ENCODE data around the gene ZMYND8.
A peak's percentile ranks its signal among the peaks of the same experiment; 100 is the strongest.
"Not testable (repeated sequence)": the region's sequence is repeated elsewhere in the genome, so short reads cannot be mapped to it uniquely, and the experiment has no call there.

Gene ZMYND8

DNA sequence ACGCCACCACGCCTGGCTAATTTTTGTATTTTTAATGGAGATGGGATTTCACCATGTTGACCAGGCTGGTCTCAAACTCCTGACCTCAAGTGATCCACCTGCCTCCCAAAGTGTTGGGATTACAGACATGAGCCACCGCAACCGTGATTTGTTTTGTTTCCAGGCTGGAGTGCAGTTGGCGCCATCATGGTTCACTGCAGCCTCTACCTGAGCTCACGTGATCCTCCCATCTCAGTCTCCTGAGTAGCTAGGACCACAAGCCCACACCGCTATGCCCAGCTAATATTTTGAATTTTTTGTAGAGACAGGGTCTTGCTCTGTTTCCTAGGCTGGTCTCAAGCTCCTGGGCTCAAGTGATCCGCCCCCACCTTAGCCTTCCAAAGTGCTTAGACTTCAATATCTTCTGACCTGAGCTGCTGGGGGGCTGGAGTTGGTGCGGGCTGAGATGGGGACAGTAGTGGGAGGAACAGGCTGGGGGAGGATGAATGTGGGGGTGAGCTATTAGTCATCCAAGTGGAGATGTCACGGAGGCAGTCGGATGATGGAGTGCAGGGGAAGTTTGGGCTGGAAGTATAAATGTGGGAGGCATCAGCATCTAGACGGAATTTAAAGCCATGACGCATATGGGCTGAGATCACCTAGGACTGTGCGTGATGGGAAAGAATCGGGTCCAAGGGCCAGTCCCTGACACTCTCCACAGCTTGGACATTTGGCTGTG lies 23.1 kb upstream of the ZMYND8 start:
- peak overlapping the region; percentile 69 to 91 for H3K27ac Mint-ChIP-seq
- H3K4me3 Mint-ChIP-seq: peak overlapping the region in 1 of 2 donors; percentile 22
- DNase-seq (no peak), ATAC-seq (no peak)
- no peaks in the 10 kb centered on the region for H3K27me3 Mint-ChIP-seq
- no peaks in the 10 kb centered on the region for H3K9me3 Mint-ChIP-seq
- H3K4me1 Mint-ChIP-seq: peaks cover 44% of the 10 kb centered on the region

- Mint-ChIP-seq H3K4me1 (peaks cover 30% of the 10 kb centered on the region), H3K27ac (peak overlapping the region in 1 of 2 donors; percentile 71), H3K9me3 (no peaks in the 10 kb centered on the region), H3K27me3 (no peaks in the 10 kb centered on the region), H3K4me3 (no peak overlapping the region)
- no peak for ATAC-seq
- no peak for DNase-seq
These were observed 20.7 kb upstream of the ZMYND8 start for GRCh38 chr20:47377122-47377722.

DNA sequence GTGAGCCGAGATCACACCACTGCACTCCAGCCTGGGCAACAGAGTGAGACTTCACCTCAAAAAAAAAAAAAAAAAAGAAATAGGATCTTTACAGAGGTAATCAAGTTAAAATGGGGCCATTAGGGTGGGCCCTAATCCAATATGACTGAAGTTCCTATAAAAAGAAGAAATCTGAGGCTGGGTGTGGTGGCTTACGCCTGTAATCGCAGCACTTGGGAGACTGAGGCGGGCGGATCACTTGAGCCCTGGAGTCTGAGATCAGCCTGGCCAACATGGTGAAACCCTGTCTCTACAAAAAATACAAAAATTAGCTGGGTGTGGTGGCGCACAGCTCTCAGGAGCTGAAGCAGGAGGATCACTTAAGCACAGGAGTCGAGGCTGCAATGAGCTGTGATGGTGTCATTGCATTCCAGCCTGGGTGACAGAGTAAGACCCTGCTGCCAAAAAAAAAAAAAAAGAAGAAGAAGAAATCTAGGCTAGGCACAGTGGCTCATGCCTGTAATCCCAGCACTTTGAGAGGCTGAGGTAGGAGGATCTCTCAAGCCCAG lies 19.7 kb upstream of the ZMYND8 start:
- not testable (repeated sequence) for H3K27me3 Mint-ChIP-seq, H3K4me3 Mint-ChIP-seq, DNase-seq, ATAC-seq, H3K9me3 Mint-ChIP-seq
- peaks cover 29% of the 10 kb centered on the region for H3K4me1 Mint-ChIP-seq
- H3K27ac Mint-ChIP-seq: peak overlapping the region in 1 of 2 donors; percentile 24

DNA sequence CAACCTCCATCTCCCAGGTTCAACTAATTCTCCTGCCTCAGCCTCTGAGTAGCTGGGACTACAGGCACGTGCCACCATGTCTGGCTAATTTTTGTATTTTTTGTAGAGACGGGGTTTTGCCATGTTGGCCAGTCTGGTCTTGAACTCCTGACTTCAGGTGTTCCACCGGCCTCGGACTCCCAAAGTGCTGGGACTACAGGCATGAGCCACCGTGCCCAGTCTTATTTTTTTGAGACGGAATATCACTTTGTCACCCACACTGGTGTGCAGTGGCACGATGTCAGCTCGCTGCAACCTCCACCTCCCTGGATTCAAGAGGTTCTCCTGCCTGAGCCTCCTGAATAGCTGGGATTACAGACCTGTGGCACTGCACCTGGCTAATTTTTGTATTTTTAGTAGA lies 17.6 kb upstream of the ZMYND8 start:
- H3K27me3 Mint-ChIP-seq, H3K4me3 Mint-ChIP-seq: not testable (repeated sequence)

GRCh38 chr20:47373206-47373733 lies 16.8 kb upstream of the ZMYND8 start:
- ATAC-seq: no peak
- Mint-ChIP-seq H3K27ac (no peak overlapping the region), H3K9me3 (no peaks in the 10 kb centered on the region), H3K4me1 (peaks cover 22% of the 10 kb centered on the region), H3K27me3 (no peaks in the 10 kb centered on the region), H3K4me3 (no peak overlapping the region)
- no peak for DNase-seq

More for the DNA sequence above, 17.6 kb upstream of the ZMYND8 start:
- peaks cover 13% of the 10 kb centered on the region for H3K4me1 Mint-ChIP-seq
- DNase-seq, H3K27ac Mint-ChIP-seq, ATAC-seq, H3K9me3 Mint-ChIP-seq: not testable (repeated sequence)

DNA sequence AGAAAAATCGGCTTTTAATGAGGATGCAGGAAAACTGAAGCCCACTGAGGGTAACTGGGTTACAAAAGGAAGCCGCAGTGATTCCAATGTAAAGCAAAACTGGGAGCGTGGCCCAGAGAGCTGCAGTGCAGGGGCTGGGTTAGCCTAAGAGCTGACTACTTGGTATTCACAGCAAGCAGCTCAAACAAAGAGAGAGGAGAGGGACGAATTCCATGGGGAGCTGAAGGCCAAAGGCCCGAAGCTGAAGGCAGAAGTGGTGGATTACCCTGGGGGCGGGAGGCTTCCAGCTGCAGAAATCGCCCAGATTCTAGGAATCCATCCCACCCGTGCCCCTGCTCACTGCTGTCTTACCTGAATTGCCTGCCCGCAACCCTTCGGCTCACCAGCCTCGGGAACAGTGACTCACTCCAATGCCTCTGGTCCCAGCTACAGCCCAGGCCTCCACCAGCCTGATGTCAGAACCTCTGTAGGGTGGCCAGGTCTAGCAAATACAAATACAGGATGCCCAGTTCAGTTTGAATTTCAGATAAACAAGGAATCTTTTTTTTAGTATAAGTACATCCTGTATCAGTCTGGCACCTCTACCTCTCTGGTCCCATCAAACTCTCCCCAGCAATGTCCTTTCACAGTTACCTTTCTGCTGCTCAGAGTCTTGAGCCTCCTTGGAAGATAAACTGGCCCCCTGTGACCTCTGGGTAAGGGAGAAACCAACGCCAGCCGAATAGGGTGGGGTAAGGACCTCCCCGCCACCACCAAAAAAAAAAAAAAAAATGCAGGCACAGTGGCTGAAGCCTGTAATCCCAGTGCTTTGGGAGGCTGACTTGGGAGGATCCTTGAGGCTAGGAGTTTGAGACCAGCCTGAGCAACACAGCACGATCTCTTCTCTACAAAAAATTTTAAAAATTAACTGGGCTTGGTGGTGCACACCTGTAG lies 14.6 kb upstream of the ZMYND8 start:
- Mint-ChIP-seq H3K9me3 (no peaks in the 10 kb centered on the region), H3K4me3 (no peak overlapping the region), H3K4me1 (peaks cover 16% of the 10 kb centered on the region), H3K27me3 (no peaks in the 10 kb centered on the region), H3K27ac (peak overlapping the region in 1 of 2 donors; percentile 44)
- ATAC-seq: no peak
- DNase-seq: no peak

- no peak overlapping the region for H3K4me3 Mint-ChIP-seq
- no peaks in the 10 kb centered on the region for H3K9me3 Mint-ChIP-seq
These were observed 13.7 kb upstream of the ZMYND8 start for GRCh38 chr20:47370214-47370613.

DNA sequence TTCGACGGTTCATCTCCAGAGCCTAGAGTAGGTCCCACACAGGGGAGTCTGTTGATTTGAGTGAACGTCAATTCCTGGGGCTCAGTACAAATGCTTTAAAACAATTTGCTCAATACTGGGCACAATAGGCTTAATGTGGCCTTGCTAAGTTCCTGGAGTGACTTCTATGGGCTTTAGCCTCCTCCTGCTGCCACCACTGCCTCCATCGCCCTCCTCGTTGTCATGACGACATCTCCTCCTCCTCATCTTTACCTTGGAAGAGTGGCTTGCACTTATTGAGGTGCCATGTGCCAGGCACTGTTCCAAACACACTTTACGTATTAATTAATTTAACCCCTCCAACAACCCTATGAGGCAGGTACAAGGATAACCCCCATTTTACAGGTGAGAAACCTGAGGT lies 11.8 kb upstream of the ZMYND8 start:
- no peak for ATAC-seq
- H3K27ac Mint-ChIP-seq: peak overlapping the region in 1 of 2 donors; percentile 28

More at GRCh38 chr20:47370214-47370613, 13.7 kb upstream of the ZMYND8 start:
- DNase-seq: no peak
- H3K27me3 Mint-ChIP-seq: no peaks in the 10 kb centered on the region
- peaks cover 20% of the 10 kb centered on the region for H3K4me1 Mint-ChIP-seq
- H3K27ac Mint-ChIP-seq: no peak overlapping the region
- no peak for ATAC-seq

DNA sequence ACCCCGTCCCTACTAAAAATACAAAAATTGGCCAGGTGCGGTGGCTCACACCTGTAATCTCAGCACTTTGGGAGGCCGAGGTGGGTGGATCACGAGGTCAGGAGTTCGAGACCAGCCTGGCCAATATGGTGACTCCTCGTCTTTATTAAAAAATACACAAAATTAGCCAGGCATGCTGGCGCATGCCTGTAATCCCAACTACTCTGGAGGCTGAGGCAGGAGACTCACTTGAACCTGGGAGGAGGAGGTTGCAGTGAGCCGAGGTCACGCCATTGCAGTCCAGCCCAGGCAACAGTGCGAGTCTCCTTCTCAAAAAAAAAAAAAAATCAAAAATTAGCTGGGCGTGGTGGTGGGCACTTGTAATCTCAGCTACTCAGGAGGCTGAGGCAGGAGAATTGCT lies 9.8 kb upstream of the ZMYND8 start:
- H3K9me3 Mint-ChIP-seq, H3K27ac Mint-ChIP-seq, H3K4me3 Mint-ChIP-seq, ATAC-seq, H3K27me3 Mint-ChIP-seq, DNase-seq: not testable (repeated sequence)
- peaks cover 31% of the 10 kb centered on the region for H3K4me1 Mint-ChIP-seq

More for the DNA sequence above, 11.8 kb upstream of the ZMYND8 start:
- Mint-ChIP-seq H3K27me3 (no peaks in the 10 kb centered on the region), H3K4me1 (peaks cover 24% of the 10 kb centered on the region), H3K4me3 (no peak overlapping the region), H3K9me3 (no peaks in the 10 kb centered on the region)
- no peak for DNase-seq

GRCh38 chr20:47365023-47365764 lies 8.7 kb upstream of the ZMYND8 start:
- DNase-seq (no peak), ATAC-seq (no peak)
- Mint-ChIP-seq H3K9me3 (no peaks in the 10 kb centered on the region), H3K4me1 (peaks cover 39% of the 10 kb centered on the region), H3K27ac (peak overlapping the region in 1 of 2 donors; percentile 42), H3K4me3 (no peak overlapping the region), H3K27me3 (no peaks in the 10 kb centered on the region)

- H3K4me1 Mint-ChIP-seq: peaks cover 52% of the 10 kb centered on the region
- no peaks in the 10 kb centered on the region for H3K9me3 Mint-ChIP-seq
- no peak for ATAC-seq
- no peak overlapping the region for H3K4me3 Mint-ChIP-seq
- peak overlapping the region in 1 of 2 donors; percentile 81 for H3K27ac Mint-ChIP-seq
- H3K27me3 Mint-ChIP-seq: no peaks in the 10 kb centered on the region
- no peak for DNase-seq
These were observed 6.1 kb upstream of the ZMYND8 start for GRCh38 chr20:47362361-47363219.

- Mint-ChIP-seq H3K4me1 (peaks cover 61% of the 10 kb centered on the region), H3K4me3 (no peak overlapping the region), H3K27ac (peak overlapping the region in 1 of 2 donors; percentile 30), H3K9me3 (no peaks in the 10 kb centered on the region), H3K27me3 (no peaks in the 10 kb centered on the region)
- no peak for DNase-seq
- ATAC-seq: no peak
These were observed 4.8 kb upstream of the ZMYND8 start for GRCh38 chr20:47361057-47361915.
